Measurements from ENCODE around the gene TOP2A. TPM values are rescaled to one million over a fixed set of nuclear protein-coding genes. Genes with fewer than 3 reads are reported as not detected.

Gene TOP2A, protein sequence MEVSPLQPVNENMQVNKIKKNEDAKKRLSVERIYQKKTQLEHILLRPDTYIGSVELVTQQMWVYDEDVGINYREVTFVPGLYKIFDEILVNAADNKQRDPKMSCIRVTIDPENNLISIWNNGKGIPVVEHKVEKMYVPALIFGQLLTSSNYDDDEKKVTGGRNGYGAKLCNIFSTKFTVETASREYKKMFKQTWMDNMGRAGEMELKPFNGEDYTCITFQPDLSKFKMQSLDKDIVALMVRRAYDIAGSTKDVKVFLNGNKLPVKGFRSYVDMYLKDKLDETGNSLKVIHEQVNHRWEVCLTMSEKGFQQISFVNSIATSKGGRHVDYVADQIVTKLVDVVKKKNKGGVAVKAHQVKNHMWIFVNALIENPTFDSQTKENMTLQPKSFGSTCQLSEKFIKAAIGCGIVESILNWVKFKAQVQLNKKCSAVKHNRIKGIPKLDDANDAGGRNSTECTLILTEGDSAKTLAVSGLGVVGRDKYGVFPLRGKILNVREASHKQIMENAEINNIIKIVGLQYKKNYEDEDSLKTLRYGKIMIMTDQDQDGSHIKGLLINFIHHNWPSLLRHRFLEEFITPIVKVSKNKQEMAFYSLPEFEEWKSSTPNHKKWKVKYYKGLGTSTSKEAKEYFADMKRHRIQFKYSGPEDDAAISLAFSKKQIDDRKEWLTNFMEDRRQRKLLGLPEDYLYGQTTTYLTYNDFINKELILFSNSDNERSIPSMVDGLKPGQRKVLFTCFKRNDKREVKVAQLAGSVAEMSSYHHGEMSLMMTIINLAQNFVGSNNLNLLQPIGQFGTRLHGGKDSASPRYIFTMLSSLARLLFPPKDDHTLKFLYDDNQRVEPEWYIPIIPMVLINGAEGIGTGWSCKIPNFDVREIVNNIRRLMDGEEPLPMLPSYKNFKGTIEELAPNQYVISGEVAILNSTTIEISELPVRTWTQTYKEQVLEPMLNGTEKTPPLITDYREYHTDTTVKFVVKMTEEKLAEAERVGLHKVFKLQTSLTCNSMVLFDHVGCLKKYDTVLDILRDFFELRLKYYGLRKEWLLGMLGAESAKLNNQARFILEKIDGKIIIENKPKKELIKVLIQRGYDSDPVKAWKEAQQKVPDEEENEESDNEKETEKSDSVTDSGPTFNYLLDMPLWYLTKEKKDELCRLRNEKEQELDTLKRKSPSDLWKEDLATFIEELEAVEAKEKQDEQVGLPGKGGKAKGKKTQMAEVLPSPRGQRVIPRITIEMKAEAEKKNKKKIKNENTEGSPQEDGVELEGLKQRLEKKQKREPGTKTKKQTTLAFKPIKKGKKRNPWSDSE (N-terminal part only)
- polyA plus RNA-seq (2012; ENCODE audit: low read depth, missing spikeins): 65.4 TPM

DNA sequence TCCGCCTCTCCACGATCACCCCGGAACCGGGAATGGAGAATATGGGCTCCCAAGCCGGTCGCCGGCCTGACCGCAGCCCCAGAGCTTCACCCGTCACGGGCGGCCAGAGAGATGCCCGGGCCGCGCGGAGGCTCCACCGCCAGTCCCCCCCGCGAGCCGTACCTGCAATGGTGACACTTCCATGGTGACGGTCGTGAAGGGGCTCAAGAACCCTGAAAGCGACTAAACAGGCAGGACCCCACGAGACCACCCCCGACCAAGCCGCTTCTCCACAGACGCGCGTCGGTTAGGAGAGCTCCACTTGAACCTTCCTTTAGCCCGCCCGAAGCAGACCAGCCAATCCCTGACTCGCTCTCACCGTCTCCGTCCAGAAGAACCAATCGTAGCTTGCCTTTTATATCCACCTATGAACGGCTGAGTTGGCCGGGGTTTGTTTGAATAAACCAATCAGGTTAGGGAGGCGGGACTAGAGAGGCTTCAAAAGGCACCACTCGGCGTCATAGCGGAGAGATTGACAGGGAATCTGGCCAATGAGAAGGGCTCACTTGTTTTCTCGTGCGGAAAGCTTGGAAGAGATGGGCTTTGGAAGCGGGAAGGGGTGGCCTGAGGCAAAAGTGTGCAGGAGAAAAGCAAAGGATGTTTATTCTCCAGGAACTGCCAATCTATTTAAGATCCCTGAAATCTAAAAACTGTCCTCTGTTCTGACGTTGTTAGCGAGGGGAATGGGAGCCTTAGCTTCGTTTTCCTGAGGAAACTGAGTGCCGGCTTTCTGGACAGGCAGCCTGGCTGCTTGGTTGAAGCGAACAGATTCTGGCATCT is at the start of gene TOP2A:
TSS of gene TOP2A (minus strand) at position 288 of the 819 bp plus-strand sequence. CDS start at position 183, 105 bp downstream.
- DNase-seq (ENCODE audit: insufficient read length, low spot score): peak; percentile 97
- TF ChIP-seq POLR2AphosphoS5 (IDR thresholded peaks at IDR 0.05; ENCODE audit: low read depth, low read length): peak; percentile 73
- peak; percentile 78 for TF ChIP-seq POLR2A (IDR thresholded peaks at IDR 0.05; ENCODE audit: low read depth, low read length)
- TF ChIP-seq SPI1 (IDR thresholded peaks at IDR 0.05; ENCODE audit: low read depth, low read length): no peak
- peak; percentile 95 for FAIRE-seq

GRCh38 chr17:40467281-40467867 is 49.7 kb upstream of the TOP2A start:
- FAIRE-seq: no peak
- no peak for TF ChIP-seq SPI1 (IDR thresholded peaks at IDR 0.05; ENCODE audit: low read depth, low read length)
- no peak for TF ChIP-seq PAX5 (IDR thresholded peaks at IDR 0.05; ENCODE audit: insufficient read depth, low read length, severe bottlenecking)
- TF ChIP-seq POLR2AphosphoS5 (IDR thresholded peaks at IDR 0.05; ENCODE audit: low read depth, low read length): no peak
- TF ChIP-seq POLR2A (IDR thresholded peaks at IDR 0.05; ENCODE audit: low read depth, low read length): no peak
- no peak for TF ChIP-seq TAF1 (IDR thresholded peaks at IDR 0.05; ENCODE audit: low read depth, low read length)
- no peak for TF ChIP-seq POU2F2 (IDR thresholded peaks at IDR 0.05; ENCODE audit: low read depth, low read length)
- no peak for DNase-seq (ENCODE audit: insufficient read length, low spot score)

GRCh38 chr17:40466298-40466971 is 48.7 kb upstream of the TOP2A start:
- TF ChIP-seq PAX5 (IDR thresholded peaks at IDR 0.05; ENCODE audit: insufficient read depth, low read length, severe bottlenecking): no peak
- TF ChIP-seq POU2F2 (IDR thresholded peaks at IDR 0.05; ENCODE audit: low read depth, low read length): no peak
- FAIRE-seq: no peak

DNA sequence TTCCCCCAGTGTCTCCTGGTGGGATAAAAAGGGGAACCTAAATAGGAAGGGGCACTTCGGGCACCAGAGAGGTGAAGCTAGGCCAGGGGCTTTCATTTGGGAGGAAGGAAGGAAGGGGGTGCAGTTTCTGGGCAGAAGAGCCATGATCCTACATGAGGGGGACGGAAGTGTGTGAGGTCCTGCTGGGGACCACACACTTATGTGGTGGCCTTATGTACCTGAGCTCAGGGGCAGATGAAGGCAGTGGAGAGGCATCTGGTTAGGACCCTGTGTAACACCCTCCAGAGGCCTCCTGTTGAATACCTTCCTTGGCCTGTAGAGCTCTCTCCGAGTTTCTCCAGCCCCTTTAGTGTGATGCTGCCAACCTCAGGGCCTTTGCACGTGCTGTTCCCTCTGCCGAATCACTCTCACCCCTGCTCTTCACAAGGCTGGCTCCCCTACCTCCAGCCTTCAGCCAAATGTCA is 46.7 kb upstream of the TOP2A start:
- FAIRE-seq: no peak

More at GRCh38 chr17:40466298-40466971, 48.7 kb upstream of the TOP2A start:
- no peak for DNase-seq (ENCODE audit: insufficient read length, low spot score)

DNA sequence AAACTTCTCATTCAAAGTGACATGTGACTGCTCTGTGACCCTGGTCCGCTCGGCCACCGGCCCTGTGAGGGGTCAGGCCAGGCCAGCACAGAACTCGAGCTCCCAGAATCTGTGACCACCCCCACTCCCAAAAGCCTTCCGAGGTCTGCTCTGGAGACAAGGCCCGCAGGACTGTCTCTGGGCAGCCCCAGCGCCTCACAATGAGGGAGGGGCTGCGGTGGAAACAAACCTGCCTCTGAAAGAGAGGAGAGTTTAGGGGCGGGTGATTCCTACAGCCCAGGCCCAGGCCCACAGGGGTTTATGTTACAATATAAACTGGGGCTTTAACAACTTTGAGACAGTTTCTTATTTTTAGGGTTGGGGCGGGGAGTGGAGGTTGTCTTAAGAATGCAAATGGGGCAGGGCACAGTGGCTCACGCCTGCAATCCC is 45.4 kb upstream of the TOP2A start:
- TF ChIP-seq POU2F2 (IDR thresholded peaks at IDR 0.05; ENCODE audit: low read depth, low read length) (no peak), SPI1 (IDR thresholded peaks at IDR 0.05; ENCODE audit: low read depth, low read length) (no peak), POLR2AphosphoS5 (IDR thresholded peaks at IDR 0.05; ENCODE audit: low read depth, low read length) (no peak), TAF1 (IDR thresholded peaks at IDR 0.05; ENCODE audit: low read depth, low read length) (no peak), POLR2A (IDR thresholded peaks at IDR 0.05; ENCODE audit: low read depth, low read length) (no peak)

More for the DNA sequence above, 46.7 kb upstream of the TOP2A start:
- no peak for DNase-seq (ENCODE audit: insufficient read length, low spot score)
- TF ChIP-seq POLR2AphosphoS5 (IDR thresholded peaks at IDR 0.05; ENCODE audit: low read depth, low read length): no peak
- TF ChIP-seq TAF1 (IDR thresholded peaks at IDR 0.05; ENCODE audit: low read depth, low read length): no peak
- TF ChIP-seq POLR2A (IDR thresholded peaks at IDR 0.05; ENCODE audit: low read depth, low read length): no peak
- no peak for TF ChIP-seq PAX5 (IDR thresholded peaks at IDR 0.05; ENCODE audit: insufficient read depth, low read length, severe bottlenecking)
- no peak for TF ChIP-seq POU2F2 (IDR thresholded peaks at IDR 0.05; ENCODE audit: low read depth, low read length)
- no peak for TF ChIP-seq SPI1 (IDR thresholded peaks at IDR 0.05; ENCODE audit: low read depth, low read length)

GRCh38 chr17:40462343-40463121 is 44.8 kb upstream of the TOP2A start:
- DNase-seq (ENCODE audit: insufficient read length, low spot score): no peak
- TF ChIP-seq POU2F2 (IDR thresholded peaks at IDR 0.05; ENCODE audit: low read depth, low read length): no peak
- no peak for TF ChIP-seq TAF1 (IDR thresholded peaks at IDR 0.05; ENCODE audit: low read depth, low read length)
- TF ChIP-seq POLR2A (IDR thresholded peaks at IDR 0.05; ENCODE audit: low read depth, low read length): no peak
- TF ChIP-seq PAX5 (IDR thresholded peaks at IDR 0.05; ENCODE audit: insufficient read depth, low read length, severe bottlenecking): no peak
- no peak for TF ChIP-seq SPI1 (IDR thresholded peaks at IDR 0.05; ENCODE audit: low read depth, low read length)
- no peak for TF ChIP-seq POLR2AphosphoS5 (IDR thresholded peaks at IDR 0.05; ENCODE audit: low read depth, low read length)
- FAIRE-seq: no peak

More for the DNA sequence above, 45.4 kb upstream of the TOP2A start:
- FAIRE-seq (no peak), DNase-seq (ENCODE audit: insufficient read length, low spot score) (no peak)

DNA sequence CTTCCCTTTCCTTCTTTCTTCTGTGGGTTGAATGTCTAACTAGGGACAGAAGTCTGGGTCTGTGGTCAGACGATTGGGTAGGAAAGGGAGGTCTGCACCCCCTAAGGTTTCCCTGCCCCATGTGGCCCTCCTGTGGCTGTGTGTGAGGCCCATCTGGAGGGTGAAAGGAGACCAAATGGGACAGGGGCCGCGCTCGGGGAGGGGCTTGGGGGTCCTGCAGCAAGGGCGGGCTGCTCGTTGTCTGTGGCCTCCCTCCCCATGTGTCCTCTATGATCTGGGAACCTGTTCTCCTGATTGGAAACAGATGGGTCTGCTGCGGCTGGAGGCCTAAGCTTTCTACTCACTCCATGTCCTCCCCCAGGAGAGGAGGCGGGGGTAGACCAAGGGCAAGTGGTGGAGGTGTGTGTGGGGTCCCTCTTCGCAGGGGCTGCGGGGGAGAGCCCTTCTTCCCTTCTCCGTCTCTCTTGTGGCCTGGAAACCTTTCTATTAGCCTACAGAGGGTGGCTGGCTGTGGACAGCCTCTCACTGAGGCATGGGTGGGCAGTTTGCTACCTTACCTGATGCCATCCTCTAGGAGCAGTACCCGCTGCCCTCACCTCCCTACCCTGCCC is 44.1 kb upstream of the TOP2A start:
- TF ChIP-seq TAF1 (IDR thresholded peaks at IDR 0.05; ENCODE audit: low read depth, low read length) (no peak), PAX5 (IDR thresholded peaks at IDR 0.05; ENCODE audit: insufficient read depth, low read length, severe bottlenecking) (no peak), SPI1 (IDR thresholded peaks at IDR 0.05; ENCODE audit: low read depth, low read length) (no peak), POLR2AphosphoS5 (IDR thresholded peaks at IDR 0.05; ENCODE audit: low read depth, low read length) (no peak), POLR2A (IDR thresholded peaks at IDR 0.05; ENCODE audit: low read depth, low read length) (no peak), POU2F2 (IDR thresholded peaks at IDR 0.05; ENCODE audit: low read depth, low read length) (no peak)
- DNase-seq (ENCODE audit: insufficient read length, low spot score) (no peak), FAIRE-seq (no peak)
